ENCODE data around the gene FAM114A2.

DNA sequence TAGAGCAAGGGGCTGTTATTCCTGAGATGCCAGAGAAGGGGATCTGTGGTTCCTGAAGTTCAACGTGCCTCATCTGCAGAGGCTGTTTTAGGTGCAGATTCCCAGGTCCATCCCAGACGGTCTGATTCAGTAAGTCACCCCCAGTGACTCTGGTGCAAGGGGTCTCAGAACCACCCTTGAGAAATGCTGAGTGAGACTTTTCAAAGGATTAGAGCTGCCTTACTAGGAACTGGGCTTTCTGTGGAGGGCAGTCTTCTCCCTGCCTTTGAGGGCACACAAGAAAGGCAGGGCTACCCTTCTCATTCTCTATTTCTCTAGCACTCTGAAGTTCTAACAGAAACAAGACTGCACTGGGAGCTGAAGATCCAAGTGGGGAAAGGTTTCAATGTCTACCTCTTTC, 66.5 kb downstream of the FAM114A2 start:
- TF ChIP-seq, protein P1, sequence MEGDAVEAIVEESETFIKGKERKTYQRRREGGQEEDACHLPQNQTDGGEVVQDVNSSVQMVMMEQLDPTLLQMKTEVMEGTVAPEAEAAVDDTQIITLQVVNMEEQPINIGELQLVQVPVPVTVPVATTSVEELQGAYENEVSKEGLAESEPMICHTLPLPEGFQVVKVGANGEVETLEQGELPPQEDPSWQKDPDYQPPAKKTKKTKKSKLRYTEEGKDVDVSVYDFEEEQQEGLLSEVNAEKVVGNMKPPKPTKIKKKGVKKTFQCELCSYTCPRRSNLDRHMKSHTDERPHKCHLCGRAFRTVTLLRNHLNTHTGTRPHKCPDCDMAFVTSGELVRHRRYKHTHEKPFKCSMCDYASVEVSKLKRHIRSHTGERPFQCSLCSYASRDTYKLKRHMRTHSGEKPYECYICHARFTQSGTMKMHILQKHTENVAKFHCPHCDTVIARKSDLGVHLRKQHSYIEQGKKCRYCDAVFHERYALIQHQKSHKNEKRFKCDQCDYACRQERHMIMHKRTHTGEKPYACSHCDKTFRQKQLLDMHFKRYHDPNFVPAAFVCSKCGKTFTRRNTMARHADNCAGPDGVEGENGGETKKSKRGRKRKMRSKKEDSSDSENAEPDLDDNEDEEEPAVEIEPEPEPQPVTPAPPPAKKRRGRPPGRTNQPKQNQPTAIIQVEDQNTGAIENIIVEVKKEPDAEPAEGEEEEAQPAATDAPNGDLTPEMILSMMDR (IDR thresholded peaks at IDR 0.05), result no peak
- no peak for TF ChIP-seq POLR2A (IDR thresholded peaks at IDR 0.05)
